Osteoblast (primary cell): ENCODE results near the gene POU2F1. TPM values are rescaled to one million over a fixed set of nuclear protein-coding genes. Genes with fewer than 3 reads are reported as not detected.

Source experiments
- DNase-seq: peaks from one replicate; pipeline ENCODE4 v3.0.0; 2011; ENCODE audit warnings: low spot score, mixed read lengths; ENCODE audit not compliant: insufficient read length; ENCODE audit errors: missing footprints
- H2AFZ ChIP-seq: 2 replicates; pipeline ENCODE4 v1.6.0; 2011; ENCODE audit warnings: mild to moderate bottlenecking, low read length
- H3K27ac ChIP-seq: 2 replicates; pipeline ENCODE4 v1.5.1; 2011; ENCODE audit warnings: mild to moderate bottlenecking, low read depth, low read length, moderate library complexity
- H3K27me3 ChIP-seq: 2 replicates; pipeline ENCODE4 v1.6.0; 2012; ENCODE audit warnings: mild to moderate bottlenecking, control low read depth, inconsistent platforms, low read length, moderate library complexity; ENCODE audit not compliant: insufficient read depth
- H3K36me3 ChIP-seq: 2 replicates; pipeline ENCODE4 v1.5.1; 2011; ENCODE audit warnings: mild to moderate bottlenecking, low read length, control low read depth, moderate library complexity; ENCODE audit not compliant: insufficient read depth
- H3K4me1 ChIP-seq: 2 replicates; pipeline ENCODE4 v1.5.1; 2011; ENCODE audit warnings: mild to moderate bottlenecking, low read length, control low read depth, moderate library complexity; ENCODE audit not compliant: insufficient read depth
- H3K4me2 ChIP-seq: 2 replicates; pipeline ENCODE4 v1.6.0; 2011; ENCODE audit warnings: mild to moderate bottlenecking, low read length; ENCODE audit not compliant: insufficient read depth
- H3K4me3 ChIP-seq: fragments of 200-600 bp; sonication (generic); 3 replicates; pipeline ENCODE4 v1.5.1; 2012; ENCODE audit warnings: mild to moderate bottlenecking, low read length, inconsistent platforms; ENCODE audit not compliant: insufficient read depth
- H3K79me2 ChIP-seq: 2 replicates; pipeline ENCODE4 v1.6.0; 2012; ENCODE audit warnings: mild to moderate bottlenecking, low read length, control low read depth, inconsistent platforms; ENCODE audit not compliant: insufficient read depth
- H3K9me3 ChIP-seq: 2 replicates; pipeline ENCODE4 v1.5.1; 2011; ENCODE audit warnings: low read depth, low read length, control low read depth
- H4K20me1 ChIP-seq: 2 replicates; pipeline ENCODE4 v1.6.0; 2012; ENCODE audit warnings: mild to moderate bottlenecking, low read length, control low read depth; ENCODE audit not compliant: insufficient read depth
- total RNA-seq: library from RNA; depleted of rRNA; stranded (reverse); fragments of >200 nt; gene quantifications from 2 replicates; pipeline ENCODE4 v1.2.3, GENCODE V29; 2012
- TF ChIP-seq, protein P1 (sequence below): IDR thresholded peaks from 2 replicates; pipeline ENCODE4 v1.5.1; 2011; ENCODE audit warnings: mild to moderate bottlenecking, low read depth, low read length, moderate library complexity; ENCODE audit errors: extremely low read depth

The POU2F1 gene
- total RNA-seq, 1 donor, result 11.6 TPM

DNA sequence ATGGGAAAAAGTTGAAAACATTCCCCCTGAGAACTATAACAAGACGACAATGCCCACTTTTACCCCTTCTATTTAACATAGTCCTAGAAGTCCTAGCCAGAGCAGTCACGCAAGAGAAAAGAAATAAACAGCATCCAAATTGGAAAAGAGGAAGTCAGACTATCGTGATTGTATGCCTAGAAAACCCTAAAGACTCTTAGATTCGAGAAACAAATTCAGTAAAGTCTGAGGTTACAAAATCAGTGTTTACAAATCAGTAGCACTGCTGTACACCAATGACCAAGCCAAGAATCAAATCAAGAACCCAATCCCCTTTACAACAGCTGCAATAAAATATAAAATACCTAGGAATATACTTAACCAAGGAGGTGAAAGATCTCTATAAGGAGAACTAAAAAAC is 72.4 kb downstream of the POU2F1 start:
- Histone ChIP-seq H3K27ac (no peak overlapping the region), H3K27me3 (no peaks in the 10 kb centered on the region), H3K4me3 (no peak overlapping the region), H4K20me1 (no peaks in the 10 kb centered on the region), H2AFZ (no peak overlapping the region), H3K9me3 (no peaks in the 10 kb centered on the region), H3K4me1 (no peaks in the 10 kb centered on the region), H3K36me3 (no peaks in the 10 kb centered on the region), H3K79me2 (peaks cover 7% of the 10 kb centered on the region), H3K4me2 (no peak overlapping the region)
- no peak for DNase-seq
- TF ChIP-seq, protein P1, sequence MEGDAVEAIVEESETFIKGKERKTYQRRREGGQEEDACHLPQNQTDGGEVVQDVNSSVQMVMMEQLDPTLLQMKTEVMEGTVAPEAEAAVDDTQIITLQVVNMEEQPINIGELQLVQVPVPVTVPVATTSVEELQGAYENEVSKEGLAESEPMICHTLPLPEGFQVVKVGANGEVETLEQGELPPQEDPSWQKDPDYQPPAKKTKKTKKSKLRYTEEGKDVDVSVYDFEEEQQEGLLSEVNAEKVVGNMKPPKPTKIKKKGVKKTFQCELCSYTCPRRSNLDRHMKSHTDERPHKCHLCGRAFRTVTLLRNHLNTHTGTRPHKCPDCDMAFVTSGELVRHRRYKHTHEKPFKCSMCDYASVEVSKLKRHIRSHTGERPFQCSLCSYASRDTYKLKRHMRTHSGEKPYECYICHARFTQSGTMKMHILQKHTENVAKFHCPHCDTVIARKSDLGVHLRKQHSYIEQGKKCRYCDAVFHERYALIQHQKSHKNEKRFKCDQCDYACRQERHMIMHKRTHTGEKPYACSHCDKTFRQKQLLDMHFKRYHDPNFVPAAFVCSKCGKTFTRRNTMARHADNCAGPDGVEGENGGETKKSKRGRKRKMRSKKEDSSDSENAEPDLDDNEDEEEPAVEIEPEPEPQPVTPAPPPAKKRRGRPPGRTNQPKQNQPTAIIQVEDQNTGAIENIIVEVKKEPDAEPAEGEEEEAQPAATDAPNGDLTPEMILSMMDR, result no peak

DNA sequence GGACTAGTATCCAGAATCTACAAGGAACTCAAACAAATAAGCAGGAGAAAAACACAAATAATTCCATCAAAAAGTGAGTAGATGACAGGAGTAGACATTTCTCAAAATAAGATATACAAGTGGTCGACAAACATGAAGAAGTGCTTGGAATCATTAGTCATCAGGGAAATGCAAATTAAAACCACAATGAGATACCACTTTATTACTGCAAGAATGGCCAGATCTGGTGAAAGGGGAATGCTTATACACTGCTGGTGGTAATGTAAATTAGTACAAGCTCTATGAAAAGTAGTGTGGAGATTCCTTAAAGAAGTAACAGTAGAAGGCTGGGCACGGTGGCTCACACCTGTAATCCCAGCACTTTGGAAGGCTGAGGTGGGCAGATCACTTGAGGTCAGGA is 73.8 kb downstream of the POU2F1 start:
- Histone ChIP-seq H3K27me3 (no peaks in the 10 kb centered on the region), H2AFZ (no peak overlapping the region), H3K4me1 (no peaks in the 10 kb centered on the region), H3K36me3 (no peaks in the 10 kb centered on the region), H3K9me3 (no peaks in the 10 kb centered on the region), H4K20me1 (no peaks in the 10 kb centered on the region), H3K4me3 (no peak overlapping the region), H3K4me2 (no peak overlapping the region), H3K79me2 (peaks cover 3% of the 10 kb centered on the region), H3K27ac (no peak overlapping the region)
- TF ChIP-seq, protein P1, result no peak
- DNase-seq, result no peak

DNA sequence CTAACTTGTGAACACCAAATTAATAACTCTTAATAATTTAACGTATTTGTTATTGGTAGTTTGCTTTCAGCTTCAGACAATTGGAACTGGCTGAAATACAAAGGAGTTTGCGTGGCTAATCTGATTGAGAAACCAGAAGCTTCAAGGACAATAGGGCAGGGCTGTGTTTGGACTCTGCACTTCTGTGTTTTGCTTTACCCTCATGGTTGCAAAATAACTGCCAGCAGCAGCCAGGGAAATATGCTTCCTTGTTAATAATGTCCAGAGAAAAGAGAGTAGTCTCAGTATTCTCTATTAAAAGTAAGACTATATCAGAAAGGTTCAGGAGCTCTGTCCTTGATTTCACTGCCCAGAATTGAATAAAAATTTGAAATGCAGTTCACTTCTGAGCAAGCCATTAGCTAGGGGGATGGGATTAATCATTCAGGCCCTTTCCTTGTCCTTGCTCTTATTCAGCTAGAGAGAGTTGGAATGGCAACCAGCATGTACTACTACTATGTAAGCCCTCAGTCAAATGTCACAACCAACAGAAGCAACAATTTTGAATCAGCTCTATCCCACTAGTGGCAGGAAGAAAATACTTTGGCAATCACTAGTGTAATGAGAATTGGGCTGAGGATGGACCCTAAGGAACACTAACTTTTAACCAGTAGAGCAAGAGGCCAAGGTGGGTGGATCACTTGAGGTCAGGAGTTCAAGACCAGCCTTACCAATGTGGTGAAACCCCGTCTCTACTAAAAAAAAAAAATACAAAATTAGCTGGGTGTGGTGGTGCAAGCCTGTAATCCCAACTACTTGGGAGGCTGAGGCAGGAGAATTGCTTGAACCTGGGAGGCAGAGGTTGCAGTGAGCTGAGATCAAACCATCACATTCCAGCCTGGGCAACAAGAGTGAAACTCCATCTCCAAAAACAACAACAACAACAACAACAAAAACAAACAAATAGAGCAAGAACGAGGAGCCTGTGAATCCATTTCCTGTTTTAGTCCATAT is 76.8 kb downstream of the POU2F1 start:
- Histone ChIP-seq H3K4me2 (no peak overlapping the region), H4K20me1 (peaks cover 3% of the 10 kb centered on the region), H2AFZ (no peak overlapping the region), H3K4me1 (no peaks in the 10 kb centered on the region), H3K27me3 (no peaks in the 10 kb centered on the region), H3K9me3 (no peaks in the 10 kb centered on the region), H3K36me3 (no peaks in the 10 kb centered on the region), H3K27ac (no peak overlapping the region), H3K79me2 (no peaks in the 10 kb centered on the region), H3K4me3 (no peak overlapping the region)
- TF ChIP-seq, protein P1, result no peak
- DNase-seq, result no peak

DNA sequence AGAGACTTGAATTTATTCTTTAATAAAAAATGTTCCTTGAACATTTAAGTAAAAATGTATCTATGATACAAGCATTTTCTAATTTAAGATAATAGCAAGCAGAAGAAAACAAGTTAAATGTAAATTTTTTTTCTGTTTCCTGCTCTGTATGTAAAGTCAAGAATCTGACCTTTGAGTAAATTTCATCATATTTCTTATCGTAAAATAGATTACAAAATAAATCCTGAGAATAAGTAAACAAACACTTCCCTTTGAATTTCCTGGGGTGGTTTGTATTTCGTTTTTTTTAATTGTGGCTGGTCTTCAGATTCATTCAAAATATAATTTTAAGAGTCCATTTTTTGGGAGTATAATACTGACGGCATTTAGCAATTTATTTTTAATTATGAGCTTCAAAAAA is 77.6 kb downstream of the POU2F1 start:
- peaks cover 2% of the 10 kb centered on the region for H3K79me2 ChIP-seq
- no peak overlapping the region for H3K4me3 ChIP-seq
- H3K9me3 ChIP-seq, result no peaks in the 10 kb centered on the region
- no peak for DNase-seq
- no peaks in the 10 kb centered on the region for H3K4me1 ChIP-seq
- no peak overlapping the region for H3K4me2 ChIP-seq
- H3K27me3 ChIP-seq, result no peaks in the 10 kb centered on the region
- no peak overlapping the region for H2AFZ ChIP-seq
- TF ChIP-seq, protein P1, result no peak
- H3K27ac ChIP-seq, result no peak overlapping the region
- peaks cover 9% of the 10 kb centered on the region for H4K20me1 ChIP-seq
- no peaks in the 10 kb centered on the region for H3K36me3 ChIP-seq
